Measurements from ENCODE around the gene HOXB2.

DNA sequence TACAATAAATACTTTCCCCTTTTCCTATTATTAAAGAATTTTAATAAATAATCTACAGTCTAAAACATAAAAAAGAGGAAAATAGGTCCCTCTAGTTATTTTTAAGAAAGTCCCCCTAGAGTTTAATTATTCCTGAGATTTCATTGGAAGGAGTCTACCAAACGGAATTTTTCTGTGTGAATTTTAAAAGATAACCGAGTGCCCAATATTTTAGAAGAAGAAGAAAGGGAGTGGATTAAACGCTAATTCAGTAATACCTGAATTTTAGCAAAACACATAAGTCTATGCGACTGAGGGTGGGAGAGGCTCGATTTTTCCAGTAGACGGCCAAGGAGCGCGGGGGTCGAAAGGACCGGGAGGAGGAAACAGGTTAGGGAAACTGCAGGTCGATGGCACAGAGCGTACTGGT is 2.2 kb downstream of the HOXB2 start:
- TF ChIP-seq, protein P1, sequence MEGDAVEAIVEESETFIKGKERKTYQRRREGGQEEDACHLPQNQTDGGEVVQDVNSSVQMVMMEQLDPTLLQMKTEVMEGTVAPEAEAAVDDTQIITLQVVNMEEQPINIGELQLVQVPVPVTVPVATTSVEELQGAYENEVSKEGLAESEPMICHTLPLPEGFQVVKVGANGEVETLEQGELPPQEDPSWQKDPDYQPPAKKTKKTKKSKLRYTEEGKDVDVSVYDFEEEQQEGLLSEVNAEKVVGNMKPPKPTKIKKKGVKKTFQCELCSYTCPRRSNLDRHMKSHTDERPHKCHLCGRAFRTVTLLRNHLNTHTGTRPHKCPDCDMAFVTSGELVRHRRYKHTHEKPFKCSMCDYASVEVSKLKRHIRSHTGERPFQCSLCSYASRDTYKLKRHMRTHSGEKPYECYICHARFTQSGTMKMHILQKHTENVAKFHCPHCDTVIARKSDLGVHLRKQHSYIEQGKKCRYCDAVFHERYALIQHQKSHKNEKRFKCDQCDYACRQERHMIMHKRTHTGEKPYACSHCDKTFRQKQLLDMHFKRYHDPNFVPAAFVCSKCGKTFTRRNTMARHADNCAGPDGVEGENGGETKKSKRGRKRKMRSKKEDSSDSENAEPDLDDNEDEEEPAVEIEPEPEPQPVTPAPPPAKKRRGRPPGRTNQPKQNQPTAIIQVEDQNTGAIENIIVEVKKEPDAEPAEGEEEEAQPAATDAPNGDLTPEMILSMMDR (IDR thresholded peaks at IDR 0.05; ENCODE audit: low read depth, low read length): no peak
- no peak for TF ChIP-seq EZH2phosphoT487 (IDR thresholded peaks at IDR 0.05; ENCODE audit: low read depth)

Measured in OCI-LY3 (cell line).